Prostate gland (tissue), 2 donors: ENCODE data around the gene BAIAP2.

ENCODE experiments used
- POLR2A ChIP-seq: fragments of 450-650 bp; IDR thresholded peaks from one replicate; pipeline ENCODE4 v1.6.1; 2016; ENCODE audit warnings: antibody characterized with exemption, mild to moderate bottlenecking
- TF ChIP-seq, protein P1 (sequence below), 4 experiments: fragments of 200-600 bp in 2 of 4; fragments of 450-650 bp in 2 of 4; sonication (generic) in 2 of 4; IDR thresholded peaks; 1 replicate in 3 of 4; 2 replicates in 1 of 4; pipeline ENCODE4 v1.5.1; 2016 to 2019; ENCODE audit warnings: antibody characterized with exemption in 4 of 4, mild to moderate bottlenecking in 2 of 4, moderate library complexity in 2 of 4

DNA sequence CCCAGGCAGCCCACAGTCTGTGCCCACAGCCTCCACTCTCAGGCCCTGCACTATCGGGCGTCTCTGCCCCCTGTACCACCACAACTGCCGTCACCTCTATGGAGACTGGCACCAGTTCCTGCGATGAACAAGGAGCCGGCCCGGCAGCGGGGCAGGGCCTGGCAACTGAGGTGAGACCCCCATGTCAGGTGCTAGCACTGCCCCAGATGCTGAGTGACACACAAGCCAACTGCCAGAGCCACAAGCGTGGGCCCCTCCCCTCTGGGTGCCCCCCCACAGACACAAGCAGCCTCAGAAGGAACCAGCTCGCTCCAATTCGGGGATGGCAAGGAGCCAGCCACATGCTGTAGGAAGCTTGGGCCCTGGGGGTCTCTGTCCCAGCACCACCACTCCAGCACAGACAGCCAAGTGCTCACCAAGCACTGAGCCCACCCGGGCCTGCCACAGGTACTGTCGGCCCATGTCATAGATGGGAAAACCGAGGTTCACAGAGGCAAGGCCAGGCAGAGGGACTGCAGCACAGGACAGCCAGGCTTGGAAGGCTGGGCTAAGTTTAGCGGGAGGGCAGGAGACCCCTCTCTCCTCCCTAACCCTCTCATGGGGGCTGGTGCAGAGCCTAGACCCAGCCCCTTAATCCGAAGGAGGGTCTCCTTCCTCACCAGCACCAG is 128.9 kb downstream of the BAIAP2 start:
- TF ChIP-seq, protein P1, sequence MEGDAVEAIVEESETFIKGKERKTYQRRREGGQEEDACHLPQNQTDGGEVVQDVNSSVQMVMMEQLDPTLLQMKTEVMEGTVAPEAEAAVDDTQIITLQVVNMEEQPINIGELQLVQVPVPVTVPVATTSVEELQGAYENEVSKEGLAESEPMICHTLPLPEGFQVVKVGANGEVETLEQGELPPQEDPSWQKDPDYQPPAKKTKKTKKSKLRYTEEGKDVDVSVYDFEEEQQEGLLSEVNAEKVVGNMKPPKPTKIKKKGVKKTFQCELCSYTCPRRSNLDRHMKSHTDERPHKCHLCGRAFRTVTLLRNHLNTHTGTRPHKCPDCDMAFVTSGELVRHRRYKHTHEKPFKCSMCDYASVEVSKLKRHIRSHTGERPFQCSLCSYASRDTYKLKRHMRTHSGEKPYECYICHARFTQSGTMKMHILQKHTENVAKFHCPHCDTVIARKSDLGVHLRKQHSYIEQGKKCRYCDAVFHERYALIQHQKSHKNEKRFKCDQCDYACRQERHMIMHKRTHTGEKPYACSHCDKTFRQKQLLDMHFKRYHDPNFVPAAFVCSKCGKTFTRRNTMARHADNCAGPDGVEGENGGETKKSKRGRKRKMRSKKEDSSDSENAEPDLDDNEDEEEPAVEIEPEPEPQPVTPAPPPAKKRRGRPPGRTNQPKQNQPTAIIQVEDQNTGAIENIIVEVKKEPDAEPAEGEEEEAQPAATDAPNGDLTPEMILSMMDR (IDR thresholded peaks at IDR 0.05), result no peak
- TF ChIP-seq POLR2A, result no peak
